HG02588 (cell line): ENCODE data around the gene ANKRD24.
"Not testable (repeated sequence)": the region's sequence is repeated elsewhere in the genome, so short reads cannot be mapped to it uniquely, and the experiment has no call there.

Experiments used
- ATAC-seq: cut with Tn5 transposase; IDR thresholded peaks from one replicate; pipeline ENCODE4 v1.9.1; 2021; ENCODE audit warnings: mild to moderate bottlenecking, moderate library complexity; ENCODE audit not compliant: unreplicated experiment

ANKRD24 gene

GRCh38 chr19:4197625-4198466 is 15.4 kb downstream of the ANKRD24 start:
- ATAC-seq: no peak

DNA sequence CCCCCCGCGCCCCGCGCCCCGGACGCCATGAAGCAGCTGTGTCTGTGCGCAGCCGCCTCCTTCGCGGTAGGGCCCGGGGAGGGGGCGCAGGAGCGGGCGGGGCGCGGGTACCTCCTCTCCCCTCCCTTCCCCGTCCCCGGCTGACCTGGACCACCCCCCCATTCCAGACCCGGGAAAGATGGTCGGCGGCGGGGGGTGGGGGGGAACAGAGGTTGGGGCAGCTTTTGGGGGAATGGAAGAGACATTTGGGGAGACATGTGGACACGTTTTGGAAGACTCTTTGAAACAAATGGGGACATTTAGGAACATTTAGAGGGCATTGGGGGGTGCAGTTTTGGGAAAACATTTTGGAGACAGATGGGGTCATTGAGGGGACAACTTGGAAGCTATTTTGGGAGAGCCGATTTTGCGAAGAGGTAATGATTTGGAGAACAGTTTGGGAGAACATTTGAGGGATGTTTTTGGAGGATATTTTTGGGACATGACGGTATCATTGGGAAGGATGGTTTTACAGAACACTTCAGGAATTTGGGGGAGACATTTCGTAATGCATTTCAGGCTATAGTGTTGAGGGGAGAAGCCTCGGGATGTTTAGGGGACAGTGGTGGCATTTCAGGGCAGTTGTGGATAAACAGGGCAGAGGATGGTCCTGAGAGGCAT is 16.1 kb downstream of the ANKRD24 start:
- ATAC-seq: no peak

- no peak for ATAC-seq
Observed at GRCh38 chr19:4199699-4200293, 17.3 kb downstream of the ANKRD24 start.

DNA sequence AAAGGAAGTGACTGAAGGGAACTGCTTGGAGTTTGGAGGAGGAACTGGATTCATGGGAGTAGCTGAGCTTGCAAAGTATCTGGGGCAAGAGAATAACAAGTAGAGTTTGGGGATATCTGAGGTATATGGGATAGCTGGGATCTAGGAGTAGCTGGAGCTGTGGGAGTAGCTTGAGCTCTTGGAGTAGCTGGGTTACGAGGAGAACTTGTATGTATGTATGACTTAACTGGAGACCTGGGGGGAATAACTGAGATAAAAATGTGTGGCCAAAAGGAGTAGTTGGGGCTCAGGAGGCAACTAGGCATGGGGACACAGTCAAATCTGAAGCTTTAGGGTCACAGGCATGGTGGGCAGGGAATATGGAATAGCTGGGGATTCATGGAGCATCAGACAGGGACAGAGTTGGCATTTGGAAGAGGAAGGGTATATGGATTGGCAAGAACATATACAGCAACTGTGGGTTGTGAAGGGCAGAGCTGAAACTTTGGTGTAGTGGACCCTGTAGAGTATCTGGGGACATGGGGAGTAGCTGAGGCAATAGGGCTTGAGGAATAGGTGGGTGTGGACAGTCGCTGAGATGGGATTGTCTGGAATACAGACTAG is 18.6 kb downstream of the ANKRD24 start:
- ATAC-seq: no peak

DNA sequence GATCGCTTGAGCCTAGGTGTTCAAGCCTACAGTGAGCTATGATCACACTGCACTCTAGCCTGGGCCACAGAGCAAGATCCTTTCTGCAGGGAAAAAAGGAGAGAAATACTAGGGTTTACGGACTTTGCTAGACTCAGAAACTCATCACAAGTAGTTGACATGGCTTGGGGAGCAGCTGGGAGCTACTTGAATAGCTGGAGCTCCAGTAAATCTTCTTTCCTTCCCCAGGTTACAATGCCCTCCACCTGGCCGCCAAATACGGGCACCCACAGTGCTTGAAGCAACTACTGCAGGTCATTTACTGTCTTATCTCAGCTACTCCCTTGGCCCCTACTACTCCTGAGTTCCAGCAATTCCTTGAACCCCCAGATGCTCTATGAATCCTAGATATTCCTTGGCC is 19.3 kb downstream of the ANKRD24 start:
- ATAC-seq: no peak

- no peak for ATAC-seq
Observed at GRCh38 chr19:4206818-4207484, 24.5 kb downstream of the ANKRD24 start.

DNA sequence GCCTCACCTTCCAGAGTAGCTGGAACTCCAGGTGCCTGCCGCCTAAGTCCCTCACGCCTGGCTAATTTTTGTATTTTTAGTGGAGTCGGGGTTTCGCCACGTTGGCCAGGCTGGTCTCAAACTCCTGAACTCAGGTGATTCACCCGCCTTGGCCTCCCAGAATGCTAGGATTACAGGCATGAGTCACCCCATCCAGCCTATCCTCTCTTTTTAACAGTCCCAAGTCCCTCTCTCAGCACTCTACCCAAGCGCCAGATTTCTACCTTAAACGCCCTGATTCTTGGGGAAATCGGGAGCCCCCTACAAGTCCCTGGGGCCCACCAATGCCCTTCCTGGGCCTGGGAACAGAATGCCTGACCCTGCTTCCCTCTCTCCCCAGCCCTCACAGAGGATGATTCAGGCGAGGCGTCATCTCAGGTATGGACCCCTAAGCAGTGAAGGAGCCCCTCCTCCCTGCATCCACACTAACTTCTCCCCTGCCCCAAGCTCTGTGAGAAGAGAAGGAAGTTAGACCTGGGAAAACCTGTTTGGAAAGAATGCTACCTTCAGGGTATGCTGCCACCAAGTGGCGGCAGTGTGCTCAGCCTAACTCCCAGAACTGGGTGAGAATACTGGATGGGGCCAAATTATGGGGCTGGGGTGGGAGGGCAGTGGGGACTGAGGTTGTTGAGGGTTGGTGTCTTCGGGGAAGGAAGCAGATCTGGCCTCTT is 26.1 kb downstream of the ANKRD24 start:
- no peak for ATAC-seq

- no peak for ATAC-seq
Observed at GRCh38 chr19:4210166-4210731, 27.8 kb downstream of the ANKRD24 start.

GRCh38 chr19:4213116-4213515 is 30.6 kb downstream of the ANKRD24 start:
- ATAC-seq: no peak

- ATAC-seq: no peak
Observed at GRCh38 chr19:4215807-4216206, 33.3 kb downstream of the ANKRD24 start.

- ATAC-seq: no peak
Observed at GRCh38 chr19:4216846-4217245, 34.4 kb downstream of the ANKRD24 start.

DNA sequence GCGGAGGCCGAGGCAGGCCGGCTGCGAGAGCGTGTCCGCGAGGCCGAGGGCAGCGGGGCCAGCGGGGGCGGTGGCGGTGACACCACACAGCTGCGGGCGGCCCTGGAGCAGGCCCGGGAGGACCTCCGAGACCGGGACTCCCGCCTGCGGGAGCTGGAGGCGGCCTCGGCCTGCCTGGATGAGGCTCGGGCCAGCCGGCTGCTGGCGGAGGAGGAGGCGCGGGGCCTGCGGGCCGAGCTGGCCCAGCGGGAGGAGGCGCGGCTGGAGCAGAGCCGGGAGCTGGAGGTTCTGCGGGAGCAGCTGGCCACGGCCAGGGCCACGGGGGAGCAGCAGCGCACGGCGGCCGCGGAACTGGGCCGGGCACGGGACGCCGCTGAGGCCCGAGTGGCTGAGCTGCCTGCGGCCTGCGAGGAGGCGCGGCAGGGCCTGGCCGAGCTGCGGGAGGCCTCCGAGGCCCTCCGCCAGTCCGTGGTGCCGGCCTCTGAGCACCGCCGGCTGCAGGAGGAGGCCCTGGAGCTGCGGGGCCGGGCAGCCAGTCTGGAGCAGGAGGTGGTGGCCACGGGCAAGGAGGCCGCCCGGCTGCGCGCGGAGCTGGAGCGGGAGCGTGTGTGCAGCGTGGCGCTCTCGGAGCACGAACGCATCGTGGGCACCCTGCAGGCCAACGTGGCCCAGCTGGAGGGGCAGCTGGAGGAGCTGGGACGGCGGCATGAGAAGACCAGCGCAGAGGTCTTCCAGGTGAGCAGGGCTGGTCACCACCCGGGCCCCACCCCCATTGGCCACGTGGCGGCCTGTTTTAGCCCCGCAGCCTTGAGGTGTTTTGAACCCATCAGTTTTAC is 35.2 kb downstream of the ANKRD24 start:
- no peak for ATAC-seq

DNA sequence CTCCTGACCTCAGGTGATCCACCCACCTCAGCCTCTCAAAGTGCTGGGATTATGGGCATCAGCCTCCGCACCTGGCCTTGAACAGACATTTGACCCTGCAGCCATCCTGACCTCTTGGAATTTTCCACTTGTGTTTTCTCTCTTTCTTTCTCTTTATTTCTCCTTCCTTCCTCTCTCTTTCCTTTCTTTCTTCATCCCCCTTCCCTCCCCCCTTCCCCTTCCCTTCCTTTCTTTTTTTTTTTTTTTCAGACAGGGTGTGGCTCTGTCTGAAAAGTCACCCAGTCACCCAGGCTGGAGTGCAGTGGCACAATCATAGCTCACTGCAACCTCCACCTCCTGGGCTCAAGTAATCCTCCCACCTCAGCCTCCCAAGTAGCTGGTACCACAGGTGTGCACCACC is 36.0 kb downstream of the ANKRD24 start:
- ATAC-seq: not testable (repeated sequence)

DNA sequence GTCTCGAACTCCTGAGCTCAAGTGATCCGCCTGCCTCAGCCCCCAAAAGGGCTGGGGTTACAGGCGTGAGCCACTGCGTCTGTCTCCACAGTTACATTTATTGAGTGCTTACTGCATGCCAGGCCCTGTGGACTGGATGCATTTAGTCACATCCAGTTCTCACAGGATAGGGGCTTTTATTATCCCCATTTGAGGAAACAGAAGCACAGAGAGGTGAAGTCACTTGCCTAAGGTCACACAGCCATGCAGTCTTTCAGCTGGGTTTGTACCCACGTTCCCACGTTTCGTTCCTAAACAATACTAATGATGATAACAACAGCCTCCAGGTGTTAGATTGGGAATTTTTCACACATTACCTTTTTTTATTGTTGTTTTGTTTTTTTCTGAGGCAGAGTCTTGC is 37.7 kb downstream of the ANKRD24 start:
- ATAC-seq: no peak

- ATAC-seq: no peak
Observed at GRCh38 chr19:4224470-4224869, 42.0 kb downstream of the ANKRD24 start.

GRCh38 chr19:4225885-4226284 is 43.4 kb downstream of the ANKRD24 start:
- ATAC-seq: no peak

- ATAC-seq: no peak
Observed at GRCh38 chr19:4227771-4228170, 45.3 kb downstream of the ANKRD24 start.

DNA sequence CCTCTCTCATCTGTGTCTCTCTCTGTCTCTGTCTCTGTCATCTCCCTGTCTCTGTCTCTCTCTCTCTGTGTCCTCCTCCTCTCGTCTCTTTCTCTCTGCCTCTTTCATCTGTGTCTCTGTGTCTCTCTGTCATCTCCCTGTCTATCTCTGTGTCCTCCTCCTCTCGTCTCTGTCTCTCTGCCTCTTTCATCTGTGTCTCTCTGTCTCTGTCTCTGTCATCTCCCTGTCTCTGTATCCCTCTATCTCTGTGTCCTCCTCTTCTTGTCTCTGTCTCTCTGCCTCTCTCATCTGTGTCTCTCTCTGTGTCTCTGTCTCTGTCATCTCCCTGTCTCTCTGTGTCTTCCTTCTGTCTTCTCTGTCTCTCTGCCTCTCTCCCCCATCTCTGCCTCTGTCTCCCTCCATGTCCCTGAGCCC is 46.3 kb downstream of the ANKRD24 start:
- ATAC-seq: no peak
